ENCODE data around the gene ATRNL1.

GRCh38 chr10:115830265-115830970, 737.3 kb downstream of the ATRNL1 start:
- TF ChIP-seq POLR2A (IDR thresholded peaks at IDR 0.05; ENCODE audit: low read length) (no peak), CTCF (IDR thresholded peaks at IDR 0.05) (no peak), PHF8 (IDR thresholded peaks at IDR 0.05; ENCODE audit: borderline replicate concordance, low read depth) (no peak), MAZ (IDR thresholded peaks at IDR 0.05; ENCODE audit: borderline replicate concordance, low read depth, low read length) (no peak), RFX5 (IDR thresholded peaks at IDR 0.05) (no peak), EP300 (IDR thresholded peaks at IDR 0.05) (no peak), NR3C1 (IDR thresholded peaks at IDR 0.05) (no peak), JUNB (IDR thresholded peaks at IDR 0.05) (no peak), REST (IDR thresholded peaks at IDR 0.05) (no peak)

All from A549 (cell line).